Motor neuron (in vitro differentiated cells): ENCODE results near the gene NUFIP1. TPM values are rescaled to one million over a fixed set of nuclear protein-coding genes. Genes with fewer than 3 reads are reported as not detected.
A peak's percentile ranks its signal among the peaks of the same experiment; 100 is the strongest.
"Not testable (repeated sequence)": the region's sequence is repeated elsewhere in the genome, so short reads cannot be mapped to it uniquely, and the experiment has no call there.

ENCODE experiments used
- ATAC-seq, 8 experiments: fragments of 200-7000 bp; cut with Tn5 transposase; replicated peaks in 6 of 8; 2 replicates each; pipeline ENCODE4 v1.8.0; 2021; ENCODE audit warnings: mild to moderate bottlenecking in 8 of 8, moderate library complexity in 8 of 8
- H3K27ac ChIP-seq, 2 donors: fragments of 250-450 bp; sonication (Bioruptor Pico); 2 replicates each; pipeline ENCODE4 v1.9.0; 2021; ENCODE audit warnings: antibody characterized with exemption in 2 of 2, mild to moderate bottlenecking in 2 of 2, moderate library complexity in 1 of 2
- H3K4me1 ChIP-seq, 2 donors: fragments of 250-450 bp; sonication (Bioruptor Pico); replicated peaks in 1 of 2; 2 replicates each; pipeline ENCODE4 v1.6.1; 2021; ENCODE audit warnings: antibody characterized with exemption in 2 of 2, mild to moderate bottlenecking in 2 of 2, moderate library complexity in 1 of 2
- H3K4me3 ChIP-seq, 5 donors: fragments of 250-450 bp; sonication (Bioruptor Pico); 2 replicates each; pipeline ENCODE4 v1.9.0; 2021; ENCODE audit warnings: antibody characterized with exemption in 5 of 5, mild to moderate bottlenecking in 5 of 5, moderate library complexity in 4 of 5
- WGBS, 10 experiments: fragments of 450-650 bp; shearing (Covaris generic); methylation state at CpG; one replicate each; pipeline ENCODE4 v1.0.0; 2022; 5-methylcytosine and 5-hydroxymethylcytosine counted together
- in situ Hi-C, 9 experiments: fragments of 400-800 bp; cut with MboI; loops; one replicate each; pipeline ENCODE4 v1.15.0; 2021; ENCODE audit warnings: low sequenced_read_pairs in 9 of 9, low pct_unique_long_range_greater_than_20kb in 2 of 9; ENCODE audit not compliant: unreplicated experiment in 9 of 9
- total RNA-seq, 8 experiments: library from RNA; unstranded; fragments of 300-600 nt; gene quantifications; 2 replicates each; pipeline versions ENCODE4 v1.2.3 to v1.2.4, GENCODE V29; 2022

Gene NUFIP1
- total RNA-seq, result 1 to 10 TPM; 4.3 to 9.4 (median 7.4) TPM

- H3K4me3 ChIP-seq, result peak within 1 kb of the TSS; percentile 80 to 99 (median 85)
- 0 to 20% (median 0%) methylated on average over 2 to 20 of the region's 66 CpGs; no CpG with 5 or more reads in 2 of the 10 experiments for WGBS, 10 experiments
- peak; percentile 95 to 99 (median 99) for ATAC-seq
- in situ Hi-C loops, result loop anchor here in 1 of 9 experiments (25.0 kb wide), 1 partner anchor 1077 kb away; no protein-coding TSS in a partner anchor
- H3K27ac ChIP-seq, result peak within 1 kb of the TSS; percentile 77 to 92
- H3K4me1 ChIP-seq, result peaks cover 14 to 16% of the 10 kb centered on the region in 2 donors
Observed at GRCh38 chr13:44989071-44989889, at the start of gene NUFIP1, which contains the start of gene GPALPP1. TSS of gene NUFIP1 (minus strand) at chr13:44989471. CDS start at chr13:44989436, 35 bp downstream. TSS of gene GPALPP1 (plus strand) at chr13:44989538. CDS start at chr13:44989655, 117 bp downstream.

DNA sequence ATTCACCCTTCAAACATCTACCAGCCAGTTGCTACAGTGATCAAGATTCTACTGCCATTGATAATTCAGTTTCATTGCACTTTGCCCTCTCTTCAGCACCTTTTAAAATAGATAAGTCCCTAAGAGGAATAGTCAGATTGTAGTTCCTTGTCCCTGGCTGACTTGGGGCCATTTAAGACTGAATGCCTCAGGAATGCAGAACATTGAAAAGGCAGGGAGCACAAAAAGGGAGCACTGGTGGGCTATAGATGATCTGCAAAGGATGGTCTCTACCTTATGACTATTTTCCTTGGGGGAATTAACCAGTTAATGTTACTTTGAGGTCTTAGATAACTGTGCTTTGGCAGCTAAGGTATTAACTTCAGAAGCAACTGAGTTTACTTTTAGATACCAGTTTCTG, 46.9 kb upstream of the NUFIP1 start:
- in situ Hi-C loops, result loop anchor here in 4 of 9 experiments (25.0 kb wide), 1 partner anchor 276 kb away; no protein-coding TSS in a partner anchor

DNA sequence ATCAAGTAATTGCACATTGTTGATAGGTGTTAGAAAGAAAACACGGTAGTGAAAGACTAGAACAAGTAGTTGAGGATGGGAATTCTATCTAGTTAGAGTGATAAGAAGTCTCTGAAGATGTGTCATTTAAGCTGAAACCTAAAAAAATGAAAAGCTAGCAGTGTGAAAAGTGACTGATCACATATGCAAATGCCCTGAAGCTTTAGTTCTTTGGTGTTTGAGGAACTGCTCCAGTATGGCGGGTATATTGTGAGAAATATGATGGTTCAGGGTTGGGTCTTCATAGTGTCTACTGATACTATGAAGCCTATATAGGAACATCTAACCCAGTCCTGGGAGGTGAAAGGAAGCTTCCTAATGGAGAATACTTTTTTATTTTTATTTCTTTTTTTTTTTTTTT, 45.1 kb upstream of the NUFIP1 start:
- in situ Hi-C loops, result loop anchor here in 4 of 9 experiments (25.0 kb wide), 1 partner anchor 278 kb away; no protein-coding TSS in a partner anchor
- no peak overlapping the region for H3K27ac ChIP-seq
- WGBS, 10 experiments, result 83 to 100% (median 98%) methylated on average over 1 to 2 of the region's 2 CpGs
- no peak for ATAC-seq
- no peak overlapping the region for H3K4me3 ChIP-seq
- no peaks in the 10 kb centered on the region for H3K4me1 ChIP-seq

More for the DNA sequence above, 46.9 kb upstream of the NUFIP1 start:
- no peak overlapping the region for H3K4me3 ChIP-seq
- H3K4me1 ChIP-seq, result no peaks in the 10 kb centered on the region
- no peak for ATAC-seq
- no peak overlapping the region for H3K27ac ChIP-seq

DNA sequence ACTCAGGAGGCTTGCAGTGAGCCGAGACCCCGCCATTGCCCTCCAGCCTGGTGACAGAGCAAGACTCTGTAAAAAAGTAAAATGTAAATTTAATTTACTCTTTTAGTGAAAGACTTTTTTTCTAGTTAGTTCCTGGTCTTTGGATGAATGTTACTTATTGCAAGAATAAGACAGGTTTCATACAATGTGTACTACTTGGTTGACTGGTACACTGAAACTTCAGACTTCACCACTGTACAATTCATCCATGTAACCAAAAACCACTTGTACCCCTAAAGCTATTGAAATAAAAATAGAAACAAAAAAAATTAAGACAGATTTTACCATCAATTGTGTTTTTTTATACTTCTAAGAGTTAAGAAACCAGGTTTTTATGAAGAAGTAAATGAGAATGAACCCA, 35.6 kb upstream of the NUFIP1 start:
- Histone ChIP-seq H3K27ac (no peak overlapping the region), H3K4me1 (no peaks in the 10 kb centered on the region), H3K4me3 (no peak overlapping the region)
- in situ Hi-C loops, result loop anchor here in 4 of 9 experiments (25.0 kb wide), 1 partner anchor 287 kb away; no protein-coding TSS in a partner anchor
- 90 to 100% (median 100%) methylated on average over 2 of the region's 2 CpGs; no CpG with 5 or more reads in 5 of the 10 experiments for WGBS, 10 experiments
- ATAC-seq, result no peak

- WGBS, 10 experiments, result 79 to 97% (median 87%) methylated on average over 2 to 3 of the region's 3 CpGs; no CpG with 5 or more reads in 1 of the 10 experiments
- no peak for ATAC-seq
- H3K27ac ChIP-seq, result no peak overlapping the region
- H3K4me1 ChIP-seq, result no peaks in the 10 kb centered on the region
- no peak overlapping the region for H3K4me3 ChIP-seq
- in situ Hi-C loops, result no loop called here
Observed at GRCh38 chr13:45021250-45021649, 32.0 kb upstream of the NUFIP1 start.

DNA sequence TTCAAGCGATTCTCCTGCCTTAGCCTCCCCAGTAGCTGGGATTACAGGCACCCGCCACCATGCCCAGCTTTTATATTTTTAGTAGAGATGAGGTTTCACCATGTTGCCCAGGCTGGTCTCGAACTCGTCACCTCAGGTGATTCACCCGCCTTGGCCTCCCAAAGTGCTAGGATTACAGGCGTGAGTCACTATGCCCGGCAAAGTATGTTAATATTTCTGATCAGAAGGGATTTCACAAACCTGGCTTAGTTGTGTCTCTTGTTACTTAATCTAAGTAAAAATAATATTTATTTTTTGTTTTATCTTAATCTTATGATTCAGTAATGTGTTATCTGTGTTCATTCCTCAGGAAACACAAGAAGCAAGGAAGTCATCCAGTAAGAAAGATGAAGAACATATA, 30.7 kb upstream of the NUFIP1 start:
- in situ Hi-C loops, H3K27ac ChIP-seq, H3K4me3 ChIP-seq, H3K4me1 ChIP-seq, ATAC-seq: not testable (repeated sequence)
- WGBS, 10 experiments, result 93 to 100% (median 100%) methylated on average over 1 to 7 of the region's 7 CpGs; no CpG with 5 or more reads in 2 of the 10 experiments

DNA sequence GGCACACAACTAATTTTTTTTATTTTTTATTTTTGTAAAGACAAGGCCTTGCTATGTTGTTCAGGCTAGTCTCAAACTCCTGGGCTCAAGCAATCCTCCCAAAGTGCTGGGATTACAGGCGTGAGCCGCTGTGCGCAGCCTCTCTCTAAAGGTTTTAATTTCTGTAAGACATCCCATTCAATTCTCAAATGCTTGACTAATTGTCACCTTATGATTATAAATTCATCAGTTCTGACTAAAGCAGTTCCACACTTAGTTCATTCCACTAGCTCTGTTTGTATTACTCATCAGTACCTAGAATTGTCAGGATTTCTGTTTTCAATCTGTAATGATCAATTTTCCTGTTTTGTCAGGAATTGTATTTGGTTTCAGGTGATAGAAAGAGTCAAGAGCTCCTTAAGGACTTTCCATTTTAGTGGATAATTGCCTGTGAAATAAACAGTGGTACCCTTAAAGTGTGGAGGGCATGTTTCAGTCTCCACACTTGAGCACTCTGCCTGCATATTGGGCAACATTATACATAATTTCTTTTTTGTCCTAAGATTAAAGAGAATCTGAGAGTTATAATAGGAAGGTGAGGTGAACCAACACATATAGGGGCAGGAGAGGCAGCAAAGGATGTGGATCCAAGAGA, 27.6 kb upstream of the NUFIP1 start:
- Histone ChIP-seq H3K4me3 (no peak overlapping the region), H3K27ac (no peak overlapping the region), H3K4me1 (no peaks in the 10 kb centered on the region)
- ATAC-seq, result no peak
- in situ Hi-C loops, result no loop called here
- WGBS, 10 experiments, result 93 to 100% (median 97%) methylated on average over 1 to 3 of the region's 3 CpGs; no CpG with 5 or more reads in 4 of the 10 experiments

- 81 to 100% (median 94%) methylated on average over 1 to 2 of the region's 2 CpGs; no CpG with 5 or more reads in 3 of the 10 experiments for WGBS, 10 experiments
Observed at GRCh38 chr13:45015300-45015699, 26.0 kb upstream of the NUFIP1 start.

DNA sequence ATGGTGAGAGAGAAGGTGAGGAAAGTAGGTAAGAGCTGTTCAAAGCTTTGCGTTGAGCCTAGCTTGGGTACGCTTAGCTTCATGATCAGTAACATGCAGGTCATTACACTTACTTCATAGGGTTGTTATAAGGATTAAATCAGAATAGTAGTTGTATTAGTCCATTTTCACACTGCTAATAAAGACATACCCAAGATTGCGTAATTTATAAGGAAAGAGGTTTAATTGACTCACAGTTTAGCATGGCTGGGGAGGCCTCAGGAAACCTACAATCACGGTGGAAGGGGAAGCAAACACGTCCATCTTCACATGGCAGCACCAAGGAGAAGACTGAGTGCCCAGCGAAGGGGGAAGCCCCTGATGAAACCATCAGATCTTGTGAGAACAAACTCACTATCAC, 21.9 kb upstream of the NUFIP1 start:
- 88 to 100% (median 95%) methylated on average over 2 to 6 of the region's 6 CpGs for WGBS, 10 experiments
- no peak overlapping the region for H3K4me3 ChIP-seq
- no peak for ATAC-seq
- no peaks in the 10 kb centered on the region for H3K4me1 ChIP-seq
- in situ Hi-C loops, result no loop called here
- no peak overlapping the region for H3K27ac ChIP-seq

More at GRCh38 chr13:45015300-45015699, 26.0 kb upstream of the NUFIP1 start:
- H3K4me3 ChIP-seq, result no peak overlapping the region
- in situ Hi-C loops, result no loop called here
- ATAC-seq, result no peak
- H3K4me1 ChIP-seq, result no peaks in the 10 kb centered on the region
- no peak overlapping the region for H3K27ac ChIP-seq

GRCh38 chr13:45007823-45008222, 18.6 kb upstream of the NUFIP1 start:
- H3K27ac ChIP-seq, result no peak overlapping the region
- in situ Hi-C loops, result no loop called here
- no peaks in the 10 kb centered on the region for H3K4me1 ChIP-seq
- H3K4me3 ChIP-seq, result no peak overlapping the region
- WGBS, 10 experiments, result 80 to 100% (median 100%) methylated on average over 1 of the region's 1 CpG; no CpG with 5 or more reads in 5 of the 10 experiments
- no peak for ATAC-seq

GRCh38 chr13:45007225-45007624, 18.0 kb upstream of the NUFIP1 start:
- Histone ChIP-seq H3K4me1 (no peaks in the 10 kb centered on the region), H3K4me3 (no peak overlapping the region), H3K27ac (no peak overlapping the region)
- in situ Hi-C loops, result no loop called here
- ATAC-seq, result no peak

GRCh38 chr13:45004096-45004495, 14.8 kb upstream of the NUFIP1 start:
- no peak for ATAC-seq
- H3K4me1 ChIP-seq, result no peaks in the 10 kb centered on the region
- in situ Hi-C loops, result no loop called here
- no peak overlapping the region for H3K27ac ChIP-seq
- WGBS, 10 experiments, result 83 to 100% (median 96%) methylated on average over 1 to 2 of the region's 2 CpGs
- H3K4me3 ChIP-seq, result no peak overlapping the region

- H3K27ac ChIP-seq, result no peak overlapping the region
- no peaks in the 10 kb centered on the region for H3K4me1 ChIP-seq
- no peak overlapping the region for H3K4me3 ChIP-seq
- no peak for ATAC-seq
- in situ Hi-C loops, result no loop called here
Observed at GRCh38 chr13:45003417-45003816, 14.1 kb upstream of the NUFIP1 start.
